ENCODE measurements around the gene HOXC11. TPM values are rescaled to one million over a fixed set of nuclear protein-coding genes. Genes with fewer than 3 reads are reported as not detected.

HOXC11 gene
- total and polyA plus RNA-seq, 10 of the 15 experiments (the other 5 are each of a cell fraction or from before 2014, with no cell fraction given): not detected

- TF ChIP-seq E2F8 (IDR thresholded peaks at IDR 0.05; ENCODE audit: low read depth, partially characterized antibody): no peak
- no peak for TF ChIP-seq RB1 (IDR thresholded peaks at IDR 0.05; ENCODE audit: borderline replicate concordance)
- TF ChIP-seq SMC3 (IDR thresholded peaks at IDR 0.05; ENCODE audit: borderline replicate concordance, low read length): no peak
- no peak for TF ChIP-seq YY1 (IDR thresholded peaks at IDR 0.05; ENCODE audit: low read depth, low read length)
- TF ChIP-seq STAT1 (conservative IDR thresholded peaks at IDR 0.05): no peak
- no peak for TF ChIP-seq NR2C2 (IDR thresholded peaks at IDR 0.05; ENCODE audit: borderline replicate concordance, control insufficient read depth, insufficient read length, low read depth)
- no peak for TF ChIP-seq IKZF2 (IDR thresholded peaks at IDR 0.05)
- no peak for TF ChIP-seq POU2F2 (IDR thresholded peaks at IDR 0.05; ENCODE audit: borderline replicate concordance, low read depth, low read length)
- no peak for TF ChIP-seq ZZZ3 (IDR thresholded peaks at IDR 0.05; ENCODE audit: control insufficient read depth, insufficient read length, low read depth)
Measured at GRCh38 chr12:53974084-53975063, 1.4 kb downstream of the HOXC11 start, which contains the start of gene HOTAIR (continued).

- TF ChIP-seq RELA (IDR thresholded peaks at IDR 0.05; ENCODE audit: borderline replicate concordance, partially characterized antibody): no peak
- 0 out of 2 replicates have a peak, but pooled peaks have one; percentile 21 for TF ChIP-seq TCF3 (IDR thresholded peaks at IDR 0.05; ENCODE audit: borderline replicate concordance, insufficient read depth, low read depth, low read length)
- no peak for TF ChIP-seq ETV6 (conservative IDR thresholded peaks at IDR 0.05 in 1 of 2, IDR thresholded peaks at IDR 0.05 in 1 of 2; ENCODE audit: borderline replicate concordance in 1 of 2, low read depth in 1 of 2)
- peaks cover 12% of the 10 kb centered on the region for H3K4me1 ChIP-seq (ENCODE audit: control insufficient read depth, insufficient read depth, low read length)
- H3K4me2 ChIP-seq (ENCODE audit: control insufficient read depth, insufficient read depth): peak overlapping the region; percentile 67
- ChIA-PET RAD21 (ENCODE audit: unreplicated experiment) (no interaction called here), POLR2A (no interaction called here), CTCF (no interaction called here), SMC1A (ENCODE audit: uncharacterized antibody, unreplicated experiment) (no interaction called here)
- no peaks in the 10 kb centered on the region; the same call in 1 of the 3 replicates for H3K9me3 ChIP-seq (replicated peaks; ENCODE audit: control insufficient read depth, insufficient read depth, low read length)
- FAIRE-seq (no peak), ATAC-seq (no peak), DNase-seq (ENCODE audit: low read depth, low spot score) (no peak)
- WGBS (ENCODE audit: insufficient coverage, insufficient replicate concordance, low lambda C conversion rate, missing lambda C conversion rate): 24% methylated on average over 8 of the region's 25 CpGs
- H3K79me2 ChIP-seq (ENCODE audit: control insufficient read depth, insufficient read depth, low read length): no peaks in the 10 kb centered on the region
- H3K9ac ChIP-seq (ENCODE audit: control insufficient read depth, insufficient read depth, low read length): no peak overlapping the region
- no peak overlapping the region for H2AFZ ChIP-seq (ENCODE audit: control insufficient read depth, low read depth, low read length)
- H3K27me3 ChIP-seq (replicated peaks in 1 of 2; ENCODE audit: control insufficient read depth in 2 of 2, insufficient read depth in 2 of 2, low read length in 1 of 2): peaks cover 24 to 33% of the 10 kb centered on the region in 2 experiments
- no peaks in the 10 kb centered on the region for H3K36me3 ChIP-seq (ENCODE audit: control insufficient read depth in 2 of 2, insufficient read depth in 2 of 2, low read length in 1 of 2)
- H3K27ac ChIP-seq (ENCODE audit: control insufficient read depth, insufficient read depth): no peak overlapping the region
- BruUV-seq (replicated peaks): no TSS peak
- in situ Hi-C loops (cut with MboI): no loop called here
- peak overlapping the region; percentile 34; the same call in 1 of the 2 replicates for H3K4me3 ChIP-seq
- intact Hi-C loops (cut with micrococcal nuclease; ENCODE audit: unreplicated experiment): no loop called here
- H4K20me1 ChIP-seq (ENCODE audit: control insufficient read depth, insufficient read depth): no peaks in the 10 kb centered on the region
Measured at GRCh38 chr12:53975064-53975471, 2.1 kb downstream of the HOXC11 start.

Data from GM12878 (cell line).